PC-3 (cell line): ENCODE data around the gene HTR2B.

Experiments used
- CTCF ChIP-seq: fragments of 300-600 bp; sonication (generic); conservative IDR thresholded peaks from 2 replicates; pipeline ENCODE4 v1.5.1; 2017; ENCODE audit warnings: antibody characterized with exemption, low read depth, mild to moderate bottlenecking, low read length
- EZH2 ChIP-seq: fragments of 300-600 bp; sonication (generic); IDR thresholded peaks from one replicate; pipeline ENCODE4 v1.6.1; 2017; ENCODE audit warnings: antibody characterized with exemption, mild to moderate bottlenecking, low read length; ENCODE audit not compliant: unreplicated experiment

- no peak for TF ChIP-seq CTCF
- TF ChIP-seq EZH2: no peak
Measured at GRCh38 chr2:231065966-231066365, 58.9 kb downstream of the HTR2B start.
